Measurements from ENCODE around the gene DHODH.

The DHODH gene

DNA sequence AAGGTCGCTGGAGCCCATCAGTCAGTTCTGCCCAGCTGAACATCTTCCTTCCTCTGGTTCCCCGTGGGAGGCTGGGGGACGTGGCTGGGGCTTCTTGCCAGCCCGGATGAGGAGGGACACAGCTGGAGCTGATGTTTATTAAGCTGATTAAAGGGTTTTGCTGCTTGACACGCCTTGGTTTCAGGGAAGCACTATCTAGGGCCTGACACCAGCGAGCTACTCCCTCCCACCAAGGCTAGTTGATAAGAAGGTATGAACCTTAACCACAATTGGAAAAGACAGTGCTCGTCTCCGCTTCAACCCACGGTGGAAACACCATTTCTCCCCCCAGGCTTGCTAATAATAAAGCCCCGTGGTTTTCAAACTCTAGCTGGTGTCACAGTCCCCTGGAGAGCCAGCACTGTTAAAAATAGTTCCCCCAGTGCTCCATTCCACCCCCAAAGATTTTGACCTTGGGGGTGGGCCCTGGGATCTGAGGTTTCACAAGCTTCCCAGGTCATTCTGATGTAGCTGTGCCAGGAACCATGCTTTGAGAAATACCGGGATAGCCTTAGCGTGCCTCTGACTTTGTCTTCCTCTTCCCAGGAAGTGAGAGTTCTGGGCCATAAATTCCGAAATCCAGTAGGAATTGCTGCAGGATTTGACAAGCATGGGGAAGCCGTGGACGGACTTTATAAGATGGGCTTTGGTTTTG, 5.5 kb downstream of the DHODH start:
- DNase-seq (ENCODE audit: low read depth): peak; percentile 56
- TF ChIP-seq CTCF (conservative IDR thresholded peaks at IDR 0.05; ENCODE audit: low read depth, low read length): no peak
- H3K4me3 ChIP-seq (ENCODE audit: low read depth, low read length): no peak overlapping the region

- H3K4me3 ChIP-seq (ENCODE audit: low read depth, low read length): no peak overlapping the region
- TF ChIP-seq CTCF (conservative IDR thresholded peaks at IDR 0.05; ENCODE audit: low read depth, low read length): no peak
- DNase-seq (ENCODE audit: low read depth): no peak
Observed at GRCh38 chr16:72014675-72015074, 6.1 kb downstream of the DHODH start.

DNA sequence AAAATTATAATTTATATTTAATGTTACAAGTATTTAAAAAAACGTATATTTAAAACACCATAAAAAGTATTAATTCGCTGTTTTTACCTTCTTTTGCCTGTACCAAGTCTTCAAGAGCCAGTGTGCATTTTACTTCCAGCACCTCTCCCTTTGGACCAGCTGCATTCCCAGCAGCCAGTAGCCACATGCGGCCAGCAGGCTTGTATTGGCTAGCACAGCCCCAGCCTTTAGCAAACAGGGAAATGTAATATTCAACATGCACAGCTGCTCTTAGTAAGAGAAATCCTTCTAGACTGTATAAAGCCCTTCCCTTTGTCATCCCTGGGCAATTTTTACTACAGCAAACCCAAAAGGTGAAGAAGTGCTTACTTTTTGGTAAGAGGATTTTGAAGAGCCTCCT, 6.6 kb downstream of the DHODH start:
- H3K4me3 ChIP-seq (ENCODE audit: low read depth, low read length): no peak overlapping the region
- TF ChIP-seq CTCF (conservative IDR thresholded peaks at IDR 0.05; ENCODE audit: low read depth, low read length): no peak
- no peak for DNase-seq (ENCODE audit: low read depth)

DNA sequence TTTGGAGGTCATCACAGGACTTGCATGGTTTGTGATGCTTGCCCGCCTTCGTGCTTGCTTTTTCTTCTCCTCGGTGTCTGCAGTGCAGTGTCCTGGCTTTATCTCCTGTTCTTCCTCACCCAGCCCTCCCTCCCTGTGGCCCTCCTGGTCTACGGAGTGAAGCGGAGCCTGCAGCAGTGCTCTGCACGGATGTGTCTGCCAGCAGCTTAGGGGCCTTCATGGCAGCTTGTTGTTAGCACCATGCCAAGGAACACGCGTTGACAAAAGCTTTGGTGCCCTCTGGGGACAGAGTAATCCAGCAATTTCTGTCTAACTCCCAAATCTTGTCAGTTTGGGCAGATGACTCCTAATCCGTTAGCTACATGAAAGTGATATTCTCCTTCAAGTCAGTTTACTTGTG, 9.9 kb downstream of the DHODH start:
- no peak for DNase-seq (ENCODE audit: low read depth)
- TF ChIP-seq CTCF (conservative IDR thresholded peaks at IDR 0.05; ENCODE audit: low read depth, low read length): no peak
- H3K4me3 ChIP-seq (ENCODE audit: low read depth, low read length): no peak overlapping the region

GRCh38 chr16:72021043-72021442, 12.5 kb downstream of the DHODH start:
- no peak for DNase-seq (ENCODE audit: low read depth)
- H3K4me3 ChIP-seq (ENCODE audit: low read depth, low read length): no peak overlapping the region
- TF ChIP-seq CTCF (conservative IDR thresholded peaks at IDR 0.05; ENCODE audit: low read depth, low read length): peak; percentile 51

DNA sequence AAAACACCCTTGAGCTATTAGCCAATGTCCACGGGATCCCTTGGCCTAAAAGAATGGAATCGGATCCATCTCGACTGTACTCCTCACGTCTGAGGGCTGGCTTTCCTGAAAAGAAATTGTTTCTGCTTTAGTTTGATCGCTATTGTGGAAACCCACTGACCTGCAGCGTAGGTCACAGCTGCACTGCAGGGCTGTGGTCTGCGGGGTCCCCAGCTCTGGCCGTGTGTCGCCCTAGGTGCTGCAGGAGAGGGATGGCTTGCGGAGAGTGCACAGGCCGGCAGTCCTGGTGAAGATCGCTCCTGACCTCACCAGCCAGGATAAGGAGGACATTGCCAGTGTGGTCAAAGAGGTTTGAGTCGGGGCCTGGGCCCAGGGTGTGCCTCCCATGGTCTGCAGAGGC, 13.6 kb downstream of the DHODH start:
- H3K4me3 ChIP-seq (ENCODE audit: low read depth, low read length): no peak overlapping the region
- DNase-seq (ENCODE audit: low read depth): no peak
- TF ChIP-seq CTCF (conservative IDR thresholded peaks at IDR 0.05; ENCODE audit: low read depth, low read length): no peak

DNA sequence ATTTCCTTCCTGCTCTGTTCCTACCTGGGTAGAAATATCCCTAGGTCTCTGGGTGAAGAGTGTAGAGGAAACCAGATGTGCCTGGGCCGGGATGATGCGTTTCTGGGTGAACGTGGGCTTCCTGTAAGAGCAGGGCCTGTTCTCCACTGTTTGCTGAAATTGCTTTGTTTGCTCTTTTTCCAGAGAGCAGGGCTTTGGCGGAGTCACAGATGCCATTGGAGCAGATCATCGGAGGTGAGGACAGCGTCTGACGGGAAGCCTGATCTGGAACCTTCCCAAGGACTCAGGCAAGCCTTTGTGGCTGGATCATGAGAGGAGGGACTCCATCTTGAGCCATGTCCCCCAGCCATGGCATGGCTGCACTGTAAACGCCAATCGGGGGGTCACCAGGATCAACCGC, 15.4 kb downstream of the DHODH start:
- no peak overlapping the region for H3K4me3 ChIP-seq (ENCODE audit: low read depth, low read length)
- DNase-seq (ENCODE audit: low read depth): no peak
- no peak for TF ChIP-seq CTCF (conservative IDR thresholded peaks at IDR 0.05; ENCODE audit: low read depth, low read length)
